HG03025 (cell line): Measurements from ENCODE around the gene ABO.
"Not testable (repeated sequence)": the region's sequence is repeated elsewhere in the genome, so short reads cannot be mapped to it uniquely, and the experiment has no call there.

Experiments
- ATAC-seq: cut with Tn5 transposase; IDR thresholded peaks from one replicate; pipeline ENCODE4 v1.9.1; 2021; ENCODE audit warnings: mild to moderate bottlenecking, moderate library complexity; ENCODE audit not compliant: unreplicated experiment, low FRiP score

ABO gene

GRCh38 chr9:133268335-133269056 is 6.5 kb downstream of the ABO start:
- no peak for ATAC-seq

GRCh38 chr9:133264235-133264764 is 10.7 kb downstream of the ABO start:
- no peak for ATAC-seq

GRCh38 chr9:133263557-133263956 is 11.4 kb downstream of the ABO start:
- no peak for ATAC-seq

GRCh38 chr9:133262226-133262625 is 12.8 kb downstream of the ABO start:
- no peak for ATAC-seq

- ATAC-seq = no peak
Measured at GRCh38 chr9:133261753-133262120, 13.3 kb downstream of the ABO start.

- no peak for ATAC-seq
Measured at GRCh38 chr9:133261103-133261752, 13.8 kb downstream of the ABO start.

GRCh38 chr9:133260334-133261102 is 14.5 kb downstream of the ABO start:
- no peak for ATAC-seq

- no peak for ATAC-seq
Measured at GRCh38 chr9:133258061-133259015, 16.7 kb downstream of the ABO start.

GRCh38 chr9:133257465-133257956 is 17.5 kb downstream of the ABO start:
- no peak for ATAC-seq

- no peak for ATAC-seq
Measured at GRCh38 chr9:133256686-133257091, 18.3 kb downstream of the ABO start.

- no peak for ATAC-seq
Measured at GRCh38 chr9:133256136-133256461, 18.9 kb downstream of the ABO start.

- no peak for ATAC-seq
Measured at GRCh38 chr9:133255371-133256135, 19.4 kb downstream of the ABO start.

GRCh38 chr9:133254471-133254870 is 20.5 kb downstream of the ABO start:
- no peak for ATAC-seq

- ATAC-seq = no peak
Measured at GRCh38 chr9:133253268-133253667, 21.7 kb downstream of the ABO start.

GRCh38 chr9:133252301-133253020 is 22.5 kb downstream of the ABO start:
- ATAC-seq = no peak

GRCh38 chr9:133251773-133252172 is 23.2 kb downstream of the ABO start:
- ATAC-seq = no peak

GRCh38 chr9:133251221-133251620 is 23.8 kb downstream of the ABO start:
- ATAC-seq = not testable (repeated sequence)

GRCh38 chr9:133250741-133251170 is 24.2 kb downstream of the ABO start:
- ATAC-seq = no peak

- ATAC-seq = no peak
Measured at GRCh38 chr9:133249337-133249736, 25.7 kb downstream of the ABO start.
